HepG2 (cell line): Measurements from ENCODE around the gene SRRM1. TPM values are rescaled to one million over a fixed set of nuclear protein-coding genes. Genes with fewer than 3 reads are reported as not detected.

Experiments used
- ESRRA ChIP-seq: sonication (generic); formaldehyde crosslinking; IDR thresholded peaks from 2 replicates; pipeline ENCODE4 v1.5.1; 2020; ENCODE audit warnings: mild to moderate bottlenecking, low read depth, missing genetic modification reagents
- NKX3-1 ChIP-seq: sonication (generic); formaldehyde crosslinking; IDR thresholded peaks from 2 replicates; pipeline ENCODE4 v1.5.0; 2020; ENCODE audit warnings: missing genetic modification reagents
- ZNF776 ChIP-seq: sonication (generic); formaldehyde crosslinking; IDR thresholded peaks from 2 replicates; pipeline ENCODE4 v1.4.0; 2020; ENCODE audit warnings: mild to moderate bottlenecking, missing genetic modification reagents
- polyA plus RNA-seq, 8 experiments: library from polyadenylated mRNA; depleted of rRNA in 3 of 8; stranded (reverse) in 7 of 8; unstranded in 1 of 8; fragments of >200 nt; fragmentation: Illumina TruSeq in 4 of 8; extraction: Trizol in 4 of 8; gene quantifications; 2 replicates each; pipeline versions ENCODE4 v1.2.1 to v1.2.3, GENCODE V29; 2011 to 2016; ENCODE audit warnings: low read depth in 4 of 8, missing spikeins in 1 of 8, mixed read lengths in 1 of 8; ENCODE audit not compliant: insufficient read depth in 1 of 8
- total RNA-seq, 5 experiments: library from RNA; depleted of rRNA; stranded (reverse); fragments of >200 nt; fragmentation: Illumina TruSeq; extraction: Trizol; gene quantifications; 2 replicates each; pipeline ENCODE4 v1.2.3, GENCODE V29; 2016; ENCODE audit warnings: low read depth in 1 of 5
- TF ChIP-seq, protein P1 (sequence below): sonication (generic); formaldehyde crosslinking; IDR thresholded peaks from 2 replicates; pipeline ENCODE4 v1.4.0; 2020; ENCODE audit warnings: missing genetic modification reagents
- TF ChIP-seq, protein P2 (sequence below): sonication (generic); formaldehyde crosslinking; IDR thresholded peaks from 2 replicates; pipeline ENCODE4 v1.5.1; 2020; ENCODE audit warnings: mild to moderate bottlenecking, missing genetic modification reagents, borderline replicate concordance
- TF ChIP-seq, protein P3 (sequence below): sonication (generic); formaldehyde crosslinking; IDR thresholded peaks from 2 replicates; pipeline ENCODE4 v1.4.0; 2020; ENCODE audit warnings: mild to moderate bottlenecking, missing genetic modification reagents
- TF ChIP-seq, protein P4 (sequence below): sonication (generic); formaldehyde crosslinking; IDR thresholded peaks from 2 replicates; pipeline ENCODE4 v1.4.0; 2020; ENCODE audit warnings: mild to moderate bottlenecking, low read depth, missing genetic modification reagents
- TF ChIP-seq, protein P5 (sequence below): sonication (generic); formaldehyde crosslinking; IDR thresholded peaks from 2 replicates; pipeline ENCODE4 v1.8.0; 2022; ENCODE audit warnings: missing genetic modification reagents, mild to moderate bottlenecking, borderline replicate concordance
- TF ChIP-seq, protein P6 (sequence below): IDR thresholded peaks from 2 replicates; pipeline ENCODE4 v1.6.1; 2016; ENCODE audit warnings: low read depth, missing genetic modification reagents, missing compliant biosample characterization

The SRRM1 gene
- total and polyA plus RNA-seq, 2 of the 13 experiments (the other 11 are each of a cell fraction or from before 2014, with no cell fraction given) = 31.6 to 44.5 TPM

DNA sequence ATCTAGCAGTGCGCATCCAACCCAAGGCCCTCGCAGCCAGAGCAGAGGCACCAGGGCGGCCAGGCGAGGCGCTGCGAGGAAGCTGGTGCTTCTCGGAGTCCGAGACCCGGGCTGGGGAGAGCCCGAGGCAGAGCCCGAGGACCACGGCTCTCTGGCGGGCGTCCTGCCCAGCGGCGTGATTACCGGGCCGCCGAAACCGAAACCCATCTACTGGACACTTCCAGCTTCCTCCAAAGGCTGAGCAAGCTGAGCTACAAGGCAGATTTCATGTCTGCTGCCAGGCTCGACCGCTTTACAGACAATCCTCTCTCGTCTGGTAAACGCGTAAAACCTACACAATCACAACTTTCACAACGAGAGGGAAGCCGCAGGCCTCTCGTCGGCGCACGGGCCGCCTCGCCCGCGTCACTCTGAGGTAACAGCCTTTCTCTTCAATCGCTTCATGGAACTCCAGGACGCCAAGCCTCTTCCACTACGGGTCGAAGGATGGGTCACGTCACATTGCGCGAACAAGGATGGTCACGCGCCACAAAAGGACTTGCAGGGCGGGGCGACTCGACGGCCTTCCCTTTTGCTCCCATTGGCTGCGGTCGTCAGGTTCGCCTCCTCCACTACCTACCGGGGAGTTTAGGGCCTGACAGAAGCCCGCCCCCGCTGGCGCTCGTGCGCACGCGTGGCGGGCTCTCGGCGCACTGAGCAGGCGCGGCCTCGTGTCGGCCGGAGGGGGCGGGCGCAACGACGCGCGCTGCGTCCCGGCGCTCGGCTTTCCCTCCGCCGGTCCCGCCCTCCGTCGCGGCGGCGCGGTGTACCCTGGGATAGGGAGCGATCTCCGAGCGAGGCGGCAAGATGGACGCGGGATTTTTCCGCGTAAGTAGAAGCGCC, at the start of gene SRRM1 (continued):
- TF ChIP-seq, protein P1, sequence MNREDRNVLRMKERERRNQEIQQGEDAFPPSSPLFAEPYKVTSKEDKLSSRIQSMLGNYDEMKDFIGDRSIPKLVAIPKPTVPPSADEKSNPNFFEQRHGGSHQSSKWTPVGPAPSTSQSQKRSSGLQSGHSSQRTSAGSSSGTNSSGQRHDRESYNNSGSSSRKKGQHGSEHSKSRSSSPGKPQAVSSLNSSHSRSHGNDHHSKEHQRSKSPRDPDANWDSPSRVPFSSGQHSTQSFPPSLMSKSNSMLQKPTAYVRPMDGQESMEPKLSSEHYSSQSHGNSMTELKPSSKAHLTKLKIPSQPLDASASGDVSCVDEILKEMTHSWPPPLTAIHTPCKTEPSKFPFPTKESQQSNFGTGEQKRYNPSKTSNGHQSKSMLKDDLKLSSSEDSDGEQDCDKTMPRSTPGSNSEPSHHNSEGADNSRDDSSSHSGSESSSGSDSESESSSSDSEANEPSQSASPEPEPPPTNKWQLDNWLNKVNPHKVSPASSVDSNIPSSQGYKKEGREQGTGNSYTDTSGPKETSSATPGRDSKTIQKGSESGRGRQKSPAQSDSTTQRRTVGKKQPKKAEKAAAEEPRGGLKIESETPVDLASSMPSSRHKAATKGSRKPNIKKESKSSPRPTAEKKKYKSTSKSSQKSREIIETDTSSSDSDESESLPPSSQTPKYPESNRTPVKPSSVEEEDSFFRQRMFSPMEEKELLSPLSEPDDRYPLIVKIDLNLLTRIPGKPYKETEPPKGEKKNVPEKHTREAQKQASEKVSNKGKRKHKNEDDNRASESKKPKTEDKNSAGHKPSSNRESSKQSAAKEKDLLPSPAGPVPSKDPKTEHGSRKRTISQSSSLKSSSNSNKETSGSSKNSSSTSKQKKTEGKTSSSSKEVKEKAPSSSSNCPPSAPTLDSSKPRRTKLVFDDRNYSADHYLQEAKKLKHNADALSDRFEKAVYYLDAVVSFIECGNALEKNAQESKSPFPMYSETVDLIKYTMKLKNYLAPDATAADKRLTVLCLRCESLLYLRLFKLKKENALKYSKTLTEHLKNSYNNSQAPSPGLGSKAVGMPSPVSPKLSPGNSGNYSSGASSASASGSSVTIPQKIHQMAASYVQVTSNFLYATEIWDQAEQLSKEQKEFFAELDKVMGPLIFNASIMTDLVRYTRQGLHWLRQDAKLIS (CRISPR knock-in tag) = 0 out of 2 replicates have a peak, but pooled peaks have one; percentile 38
- TF ChIP-seq, protein P2, sequence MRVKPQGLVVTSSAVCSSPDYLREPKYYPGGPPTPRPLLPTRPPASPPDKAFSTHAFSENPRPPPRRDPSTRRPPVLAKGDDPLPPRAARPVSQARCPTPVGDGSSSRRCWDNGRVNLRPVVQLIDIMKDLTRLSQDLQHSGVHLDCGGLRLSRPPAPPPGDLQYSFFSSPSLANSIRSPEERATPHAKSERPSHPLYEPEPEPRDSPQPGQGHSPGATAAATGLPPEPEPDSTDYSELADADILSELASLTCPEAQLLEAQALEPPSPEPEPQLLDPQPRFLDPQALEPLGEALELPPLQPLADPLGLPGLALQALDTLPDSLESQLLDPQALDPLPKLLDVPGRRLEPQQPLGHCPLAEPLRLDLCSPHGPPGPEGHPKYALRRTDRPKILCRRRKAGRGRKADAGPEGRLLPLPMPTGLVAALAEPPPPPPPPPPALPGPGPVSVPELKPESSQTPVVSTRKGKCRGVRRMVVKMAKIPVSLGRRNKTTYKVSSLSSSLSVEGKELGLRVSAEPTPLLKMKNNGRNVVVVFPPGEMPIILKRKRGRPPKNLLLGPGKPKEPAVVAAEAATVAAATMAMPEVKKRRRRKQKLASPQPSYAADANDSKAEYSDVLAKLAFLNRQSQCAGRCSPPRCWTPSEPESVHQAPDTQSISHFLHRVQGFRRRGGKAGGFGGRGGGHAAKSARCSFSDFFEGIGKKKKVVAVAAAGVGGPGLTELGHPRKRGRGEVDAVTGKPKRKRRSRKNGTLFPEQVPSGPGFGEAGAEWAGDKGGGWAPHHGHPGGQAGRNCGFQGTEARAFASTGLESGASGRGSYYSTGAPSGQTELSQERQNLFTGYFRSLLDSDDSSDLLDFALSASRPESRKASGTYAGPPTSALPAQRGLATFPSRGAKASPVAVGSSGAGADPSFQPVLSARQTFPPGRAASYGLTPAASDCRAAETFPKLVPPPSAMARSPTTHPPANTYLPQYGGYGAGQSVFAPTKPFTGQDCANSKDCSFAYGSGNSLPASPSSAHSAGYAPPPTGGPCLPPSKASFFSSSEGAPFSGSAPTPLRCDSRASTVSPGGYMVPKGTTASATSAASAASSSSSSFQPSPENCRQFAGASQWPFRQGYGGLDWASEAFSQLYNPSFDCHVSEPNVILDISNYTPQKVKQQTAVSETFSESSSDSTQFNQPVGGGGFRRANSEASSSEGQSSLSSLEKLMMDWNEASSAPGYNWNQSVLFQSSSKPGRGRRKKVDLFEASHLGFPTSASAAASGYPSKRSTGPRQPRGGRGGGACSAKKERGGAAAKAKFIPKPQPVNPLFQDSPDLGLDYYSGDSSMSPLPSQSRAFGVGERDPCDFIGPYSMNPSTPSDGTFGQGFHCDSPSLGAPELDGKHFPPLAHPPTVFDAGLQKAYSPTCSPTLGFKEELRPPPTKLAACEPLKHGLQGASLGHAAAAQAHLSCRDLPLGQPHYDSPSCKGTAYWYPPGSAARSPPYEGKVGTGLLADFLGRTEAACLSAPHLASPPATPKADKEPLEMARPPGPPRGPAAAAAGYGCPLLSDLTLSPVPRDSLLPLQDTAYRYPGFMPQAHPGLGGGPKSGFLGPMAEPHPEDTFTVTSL (CRISPR knock-in tag) = no peak
- TF ChIP-seq, protein P3, sequence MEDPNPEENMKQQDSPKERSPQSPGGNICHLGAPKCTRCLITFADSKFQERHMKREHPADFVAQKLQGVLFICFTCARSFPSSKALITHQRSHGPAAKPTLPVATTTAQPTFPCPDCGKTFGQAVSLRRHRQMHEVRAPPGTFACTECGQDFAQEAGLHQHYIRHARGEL (CRISPR knock-in tag) = no peak
- TF ChIP-seq, protein P4, sequence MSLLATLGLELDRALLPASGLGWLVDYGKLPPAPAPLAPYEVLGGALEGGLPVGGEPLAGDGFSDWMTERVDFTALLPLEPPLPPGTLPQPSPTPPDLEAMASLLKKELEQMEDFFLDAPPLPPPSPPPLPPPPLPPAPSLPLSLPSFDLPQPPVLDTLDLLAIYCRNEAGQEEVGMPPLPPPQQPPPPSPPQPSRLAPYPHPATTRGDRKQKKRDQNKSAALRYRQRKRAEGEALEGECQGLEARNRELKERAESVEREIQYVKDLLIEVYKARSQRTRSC = peak; percentile 40; the same call in 1 of the 2 replicates
- TF ChIP-seq ZNF776 (CRISPR knock-in tag) = peak; percentile 24; the same call in 1 of the 2 replicates
- TF ChIP-seq, protein P5, sequence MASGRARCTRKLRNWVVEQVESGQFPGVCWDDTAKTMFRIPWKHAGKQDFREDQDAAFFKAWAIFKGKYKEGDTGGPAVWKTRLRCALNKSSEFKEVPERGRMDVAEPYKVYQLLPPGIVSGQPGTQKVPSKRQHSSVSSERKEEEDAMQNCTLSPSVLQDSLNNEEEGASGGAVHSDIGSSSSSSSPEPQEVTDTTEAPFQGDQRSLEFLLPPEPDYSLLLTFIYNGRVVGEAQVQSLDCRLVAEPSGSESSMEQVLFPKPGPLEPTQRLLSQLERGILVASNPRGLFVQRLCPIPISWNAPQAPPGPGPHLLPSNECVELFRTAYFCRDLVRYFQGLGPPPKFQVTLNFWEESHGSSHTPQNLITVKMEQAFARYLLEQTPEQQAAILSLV (CRISPR knock-in tag) = no peak
- TF ChIP-seq ESRRA (CRISPR knock-in tag) = no peak
- peak; percentile 30; the same call in 1 of the 2 replicates for TF ChIP-seq NKX3-1 (CRISPR knock-in tag)
- TF ChIP-seq, protein P6, sequence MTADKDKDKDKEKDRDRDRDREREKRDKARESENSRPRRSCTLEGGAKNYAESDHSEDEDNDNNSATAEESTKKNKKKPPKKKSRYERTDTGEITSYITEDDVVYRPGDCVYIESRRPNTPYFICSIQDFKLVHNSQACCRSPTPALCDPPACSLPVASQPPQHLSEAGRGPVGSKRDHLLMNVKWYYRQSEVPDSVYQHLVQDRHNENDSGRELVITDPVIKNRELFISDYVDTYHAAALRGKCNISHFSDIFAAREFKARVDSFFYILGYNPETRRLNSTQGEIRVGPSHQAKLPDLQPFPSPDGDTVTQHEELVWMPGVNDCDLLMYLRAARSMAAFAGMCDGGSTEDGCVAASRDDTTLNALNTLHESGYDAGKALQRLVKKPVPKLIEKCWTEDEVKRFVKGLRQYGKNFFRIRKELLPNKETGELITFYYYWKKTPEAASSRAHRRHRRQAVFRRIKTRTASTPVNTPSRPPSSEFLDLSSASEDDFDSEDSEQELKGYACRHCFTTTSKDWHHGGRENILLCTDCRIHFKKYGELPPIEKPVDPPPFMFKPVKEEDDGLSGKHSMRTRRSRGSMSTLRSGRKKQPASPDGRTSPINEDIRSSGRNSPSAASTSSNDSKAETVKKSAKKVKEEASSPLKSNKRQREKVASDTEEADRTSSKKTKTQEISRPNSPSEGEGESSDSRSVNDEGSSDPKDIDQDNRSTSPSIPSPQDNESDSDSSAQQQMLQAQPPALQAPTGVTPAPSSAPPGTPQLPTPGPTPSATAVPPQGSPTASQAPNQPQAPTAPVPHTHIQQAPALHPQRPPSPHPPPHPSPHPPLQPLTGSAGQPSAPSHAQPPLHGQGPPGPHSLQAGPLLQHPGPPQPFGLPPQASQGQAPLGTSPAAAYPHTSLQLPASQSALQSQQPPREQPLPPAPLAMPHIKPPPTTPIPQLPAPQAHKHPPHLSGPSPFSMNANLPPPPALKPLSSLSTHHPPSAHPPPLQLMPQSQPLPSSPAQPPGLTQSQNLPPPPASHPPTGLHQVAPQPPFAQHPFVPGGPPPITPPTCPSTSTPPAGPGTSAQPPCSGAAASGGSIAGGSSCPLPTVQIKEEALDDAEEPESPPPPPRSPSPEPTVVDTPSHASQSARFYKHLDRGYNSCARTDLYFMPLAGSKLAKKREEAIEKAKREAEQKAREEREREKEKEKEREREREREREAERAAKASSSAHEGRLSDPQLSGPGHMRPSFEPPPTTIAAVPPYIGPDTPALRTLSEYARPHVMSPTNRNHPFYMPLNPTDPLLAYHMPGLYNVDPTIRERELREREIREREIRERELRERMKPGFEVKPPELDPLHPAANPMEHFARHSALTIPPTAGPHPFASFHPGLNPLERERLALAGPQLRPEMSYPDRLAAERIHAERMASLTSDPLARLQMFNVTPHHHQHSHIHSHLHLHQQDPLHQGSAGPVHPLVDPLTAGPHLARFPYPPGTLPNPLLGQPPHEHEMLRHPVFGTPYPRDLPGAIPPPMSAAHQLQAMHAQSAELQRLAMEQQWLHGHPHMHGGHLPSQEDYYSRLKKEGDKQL = no peak
